ENCODE measurements around the gene C2CD2.

DNA sequence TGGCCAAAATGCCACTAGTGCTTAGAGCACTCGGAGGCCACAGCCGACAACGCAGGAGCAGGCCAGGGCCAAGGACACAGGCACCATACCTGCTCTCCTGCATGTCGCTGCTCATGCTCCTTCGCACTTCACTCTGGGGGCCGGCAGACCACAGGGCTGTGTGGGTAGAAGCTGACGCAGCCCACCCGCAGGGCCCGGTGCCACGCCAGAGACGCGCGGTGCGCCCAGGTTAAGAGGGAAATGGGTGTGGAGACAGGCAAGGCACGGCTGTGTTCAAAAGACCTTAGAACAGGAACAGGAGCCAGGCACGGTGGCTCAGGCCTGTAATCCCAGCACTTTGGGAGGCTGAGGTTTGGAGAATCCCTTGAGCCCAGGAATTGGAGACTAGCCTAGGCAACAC, 61.1 kb downstream of the C2CD2 start:
- TF ChIP-seq, protein P1, sequence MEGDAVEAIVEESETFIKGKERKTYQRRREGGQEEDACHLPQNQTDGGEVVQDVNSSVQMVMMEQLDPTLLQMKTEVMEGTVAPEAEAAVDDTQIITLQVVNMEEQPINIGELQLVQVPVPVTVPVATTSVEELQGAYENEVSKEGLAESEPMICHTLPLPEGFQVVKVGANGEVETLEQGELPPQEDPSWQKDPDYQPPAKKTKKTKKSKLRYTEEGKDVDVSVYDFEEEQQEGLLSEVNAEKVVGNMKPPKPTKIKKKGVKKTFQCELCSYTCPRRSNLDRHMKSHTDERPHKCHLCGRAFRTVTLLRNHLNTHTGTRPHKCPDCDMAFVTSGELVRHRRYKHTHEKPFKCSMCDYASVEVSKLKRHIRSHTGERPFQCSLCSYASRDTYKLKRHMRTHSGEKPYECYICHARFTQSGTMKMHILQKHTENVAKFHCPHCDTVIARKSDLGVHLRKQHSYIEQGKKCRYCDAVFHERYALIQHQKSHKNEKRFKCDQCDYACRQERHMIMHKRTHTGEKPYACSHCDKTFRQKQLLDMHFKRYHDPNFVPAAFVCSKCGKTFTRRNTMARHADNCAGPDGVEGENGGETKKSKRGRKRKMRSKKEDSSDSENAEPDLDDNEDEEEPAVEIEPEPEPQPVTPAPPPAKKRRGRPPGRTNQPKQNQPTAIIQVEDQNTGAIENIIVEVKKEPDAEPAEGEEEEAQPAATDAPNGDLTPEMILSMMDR (IDR thresholded peaks at IDR 0.05) = no peak
- no peak for TF ChIP-seq POLR2A (IDR thresholded peaks at IDR 0.05)

Data from tibial nerve (tissue), 3 donors.